WTC11 (cell line): ENCODE data around the gene EXOSC7. TPM values are rescaled to one million over a fixed set of nuclear protein-coding genes. Genes with fewer than 3 reads are reported as not detected.

Experiments used
- ATAC-seq: fragments of 200-7000 bp; cut with Tn5 transposase; 2 replicates; pipeline ENCODE4 v1.10.0; 2021; ENCODE audit warnings: mild to moderate bottlenecking, moderate library complexity
- CTCF ChIA-PET: fragments of 300-600 bp; sonication (Branson Sonifier 250); formaldehyde crosslinking; loops from one replicate; lab custom pipeline; 2021; ENCODE audit warnings: antibody characterized with exemption; lab: Charles Lee
- POLR2A ChIA-PET: fragments of 350-600 bp; sonication (Branson Sonifier 250); formaldehyde crosslinking; loops from one replicate; lab custom pipeline; 2021; ENCODE audit warnings: antibody characterized with exemption; lab: Charles Lee
- DNase-seq: peaks from one replicate; pipeline ENCODE4 v3.0.0; 2021; ENCODE audit warnings: low spot score
- H3K27ac Mint-ChIP-seq: 2 replicates; pipeline ENCODE4 v1.8.0; 2021; ENCODE audit warnings: mixed read lengths
- H3K27me3 Mint-ChIP-seq: 2 replicates; pipeline ENCODE4 v1.8.0; 2021; ENCODE audit warnings: low read depth, mild to moderate bottlenecking, moderate library complexity, mixed read lengths
- H3K36me3 Mint-ChIP-seq: 2 replicates; pipeline ENCODE4 v1.8.0; 2021; ENCODE audit warnings: mixed read lengths
- H3K4me1 Mint-ChIP-seq: 2 replicates; pipeline ENCODE4 v1.8.0; 2022; ENCODE audit warnings: mixed read lengths
- H3K4me3 Mint-ChIP-seq: 2 replicates; pipeline ENCODE4 v1.8.0; 2021; ENCODE audit warnings: mild to moderate bottlenecking, moderate library complexity, mixed read lengths
- H3K9me3 Mint-ChIP-seq: 2 replicates; pipeline ENCODE4 v1.8.0; 2021; ENCODE audit warnings: mixed read lengths
- ATF1 ChIP-seq: sonication (generic); formaldehyde crosslinking; IDR thresholded peaks from 2 replicates; pipeline ENCODE4 v1.8.1; 2023; ENCODE audit warnings: mild to moderate bottlenecking, moderate library complexity, missing genetic modification reagents
- CDX4 ChIP-seq: fragments of 250-450 bp; sonication (Bioruptor Pico); IDR thresholded peaks from 2 replicates; pipeline ENCODE4 v1.9.0; 2021; ENCODE audit warnings: moderate library complexity, mild to moderate bottlenecking, inconsistent platforms, borderline replicate concordance
- ESRRA ChIP-seq: sonication (generic); formaldehyde crosslinking; IDR thresholded peaks from 2 replicates; pipeline ENCODE4 v1.8.1; 2022; ENCODE audit warnings: mild to moderate bottlenecking, missing genetic modification reagents, borderline replicate concordance
- ETV6 ChIP-seq: sonication (generic); formaldehyde crosslinking; IDR thresholded peaks from 2 replicates; pipeline ENCODE4 v1.8.1; 2022; ENCODE audit warnings: mild to moderate bottlenecking, missing genetic modification reagents
- FOXK1 ChIP-seq: sonication (generic); formaldehyde crosslinking; IDR thresholded peaks from 2 replicates; pipeline ENCODE4 v1.8.0; 2022; ENCODE audit warnings: mild to moderate bottlenecking, moderate library complexity, missing genetic modification reagents
- FOXP4 ChIP-seq: sonication (generic); formaldehyde crosslinking; IDR thresholded peaks from 2 replicates; pipeline ENCODE4 v1.8.0; 2022; ENCODE audit warnings: mild to moderate bottlenecking, missing genetic modification reagents
- GABPB1 ChIP-seq: sonication (generic); formaldehyde crosslinking; IDR thresholded peaks from 2 replicates; pipeline ENCODE4 v1.8.1; 2023; ENCODE audit warnings: mild to moderate bottlenecking, missing genetic modification reagents
- GRHL2 ChIP-seq: fragments of 250-450 bp; sonication (Bioruptor Pico); IDR thresholded peaks from 2 replicates; pipeline ENCODE4 v1.8.0; 2022; ENCODE audit warnings: mild to moderate bottlenecking, moderate library complexity; ENCODE audit not compliant: insufficient replicate concordance, severe bottlenecking
- JAZF1 ChIP-seq: fragments of 250-450 bp; sonication (Bioruptor Pico); IDR thresholded peaks from 2 replicates; pipeline ENCODE4 v1.9.0; 2021; ENCODE audit warnings: moderate library complexity, mild to moderate bottlenecking, inconsistent platforms
- MYBL2 ChIP-seq: sonication (generic); formaldehyde crosslinking; IDR thresholded peaks from 2 replicates; pipeline ENCODE4 v1.8.1; 2023; ENCODE audit warnings: mild to moderate bottlenecking, moderate library complexity, missing genetic modification reagents
- NFYB ChIP-seq: sonication (generic); formaldehyde crosslinking; conservative IDR thresholded peaks from 2 replicates; pipeline ENCODE4 v1.8.0; 2022; ENCODE audit warnings: low read depth, missing genetic modification reagents
- TCF7 ChIP-seq: sonication (generic); formaldehyde crosslinking; IDR thresholded peaks from 2 replicates; pipeline ENCODE4 v1.8.0; 2022; ENCODE audit warnings: mild to moderate bottlenecking, low read depth, missing genetic modification reagents, moderate library complexity
- TP53 ChIP-seq: sonication (generic); formaldehyde crosslinking; IDR thresholded peaks from 2 replicates; pipeline ENCODE4 v1.8.1; 2023; ENCODE audit warnings: mild to moderate bottlenecking, missing genetic modification reagents
- USF2 ChIP-seq: sonication (generic); formaldehyde crosslinking; IDR thresholded peaks from 2 replicates; pipeline ENCODE4 v1.8.1; 2023; ENCODE audit warnings: mild to moderate bottlenecking, missing genetic modification reagents, moderate library complexity
- ZMAT4 ChIP-seq: fragments of 250-450 bp; sonication (Bioruptor Pico); IDR thresholded peaks from 2 replicates; pipeline ENCODE4 v1.9.0; 2021; ENCODE audit warnings: mild to moderate bottlenecking
- ZNF138 ChIP-seq: sonication (generic); formaldehyde crosslinking; conservative IDR thresholded peaks from 2 replicates; pipeline ENCODE4 v1.8.1; 2022; ENCODE audit warnings: mild to moderate bottlenecking, moderate library complexity, missing genetic modification reagents
- ZNF671 ChIP-seq: fragments of 250-450 bp; sonication (Bioruptor Pico); IDR thresholded peaks from 2 replicates; pipeline ENCODE4 v1.8.0; 2021; ENCODE audit warnings: mild to moderate bottlenecking
- total RNA-seq: library from RNA; stranded (reverse); gene quantifications from 3 replicates; pipeline ENCODE4 v1.2.3, GENCODE V29; 2021
- TF ChIP-seq, protein P1 (sequence below): sonication (generic); formaldehyde crosslinking; conservative IDR thresholded peaks from 2 replicates; pipeline ENCODE4 v1.8.1; 2023; ENCODE audit warnings: mild to moderate bottlenecking, low read depth, missing genetic modification reagents, moderate library complexity
- TF ChIP-seq, protein P2 (sequence below): sonication (generic); formaldehyde crosslinking; IDR thresholded peaks from 2 replicates; pipeline ENCODE4 v1.8.1; 2022; ENCODE audit warnings: low read depth, missing genetic modification reagents, borderline replicate concordance
- TF ChIP-seq, protein P3 (sequence below): fragments of 250-450 bp; sonication (Bioruptor Pico); IDR thresholded peaks from 2 replicates; pipeline ENCODE4 v1.9.0; 2021; ENCODE audit warnings: mild to moderate bottlenecking, borderline replicate concordance
- TF ChIP-seq, protein P4 (sequence below): sonication (generic); formaldehyde crosslinking; IDR thresholded peaks from 2 replicates; pipeline ENCODE4 v1.8.1; 2023; ENCODE audit warnings: mild to moderate bottlenecking, missing genetic modification reagents

The EXOSC7 gene
- total RNA-seq, 1 experiment from 2014 or later: 85.7 TPM

GRCh38 chr3:45032113-45032512, 56.1 kb downstream of the EXOSC7 start:
- no peak for TF ChIP-seq FOXP4
- TF ChIP-seq, protein P1, sequence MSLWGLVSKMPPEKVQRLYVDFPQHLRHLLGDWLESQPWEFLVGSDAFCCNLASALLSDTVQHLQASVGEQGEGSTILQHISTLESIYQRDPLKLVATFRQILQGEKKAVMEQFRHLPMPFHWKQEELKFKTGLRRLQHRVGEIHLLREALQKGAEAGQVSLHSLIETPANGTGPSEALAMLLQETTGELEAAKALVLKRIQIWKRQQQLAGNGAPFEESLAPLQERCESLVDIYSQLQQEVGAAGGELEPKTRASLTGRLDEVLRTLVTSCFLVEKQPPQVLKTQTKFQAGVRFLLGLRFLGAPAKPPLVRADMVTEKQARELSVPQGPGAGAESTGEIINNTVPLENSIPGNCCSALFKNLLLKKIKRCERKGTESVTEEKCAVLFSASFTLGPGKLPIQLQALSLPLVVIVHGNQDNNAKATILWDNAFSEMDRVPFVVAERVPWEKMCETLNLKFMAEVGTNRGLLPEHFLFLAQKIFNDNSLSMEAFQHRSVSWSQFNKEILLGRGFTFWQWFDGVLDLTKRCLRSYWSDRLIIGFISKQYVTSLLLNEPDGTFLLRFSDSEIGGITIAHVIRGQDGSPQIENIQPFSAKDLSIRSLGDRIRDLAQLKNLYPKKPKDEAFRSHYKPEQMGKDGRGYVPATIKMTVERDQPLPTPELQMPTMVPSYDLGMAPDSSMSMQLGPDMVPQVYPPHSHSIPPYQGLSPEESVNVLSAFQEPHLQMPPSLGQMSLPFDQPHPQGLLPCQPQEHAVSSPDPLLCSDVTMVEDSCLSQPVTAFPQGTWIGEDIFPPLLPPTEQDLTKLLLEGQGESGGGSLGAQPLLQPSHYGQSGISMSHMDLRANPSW (CRISPR knock-in tag): no peak
- TF ChIP-seq ZNF138 (CRISPR knock-in tag): no peak
- TF ChIP-seq GRHL2 (CRISPR knock-in tag): no peak
- no peak for TF ChIP-seq TCF7 (CRISPR knock-in tag)
- TF ChIP-seq NFYB (CRISPR knock-in tag): no peak
- TF ChIP-seq USF2: no peak
- no peak for TF ChIP-seq CDX4 (CRISPR knock-in tag)
- no peak for TF ChIP-seq ZNF671 (CRISPR knock-in tag)
- TF ChIP-seq, protein P2, sequence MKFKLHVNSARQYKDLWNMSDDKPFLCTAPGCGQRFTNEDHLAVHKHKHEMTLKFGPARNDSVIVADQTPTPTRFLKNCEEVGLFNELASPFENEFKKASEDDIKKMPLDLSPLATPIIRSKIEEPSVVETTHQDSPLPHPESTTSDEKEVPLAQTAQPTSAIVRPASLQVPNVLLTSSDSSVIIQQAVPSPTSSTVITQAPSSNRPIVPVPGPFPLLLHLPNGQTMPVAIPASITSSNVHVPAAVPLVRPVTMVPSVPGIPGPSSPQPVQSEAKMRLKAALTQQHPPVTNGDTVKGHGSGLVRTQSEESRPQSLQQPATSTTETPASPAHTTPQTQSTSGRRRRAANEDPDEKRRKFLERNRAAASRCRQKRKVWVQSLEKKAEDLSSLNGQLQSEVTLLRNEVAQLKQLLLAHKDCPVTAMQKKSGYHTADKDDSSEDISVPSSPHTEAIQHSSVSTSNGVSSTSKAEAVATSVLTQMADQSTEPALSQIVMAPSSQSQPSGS (CRISPR knock-in tag): no peak
- no peak for TF ChIP-seq FOXK1 (CRISPR knock-in tag)
- no peak for TF ChIP-seq ZMAT4 (CRISPR knock-in tag)
- TF ChIP-seq ATF1 (CRISPR knock-in tag): no peak
- Mint-ChIP-seq H3K4me1 (peaks cover 15% of the 10 kb centered on the region), H3K36me3 (no peaks in the 10 kb centered on the region), H3K27me3 (peaks cover 58% of the 10 kb centered on the region), H3K4me3 (no peak overlapping the region), H3K9me3 (no peaks in the 10 kb centered on the region), H3K27ac (no peak overlapping the region)
- ChIA-PET CTCF (interaction anchor here (1.3 kb wide), 1 partner anchor 40 kb away, joined by 5 read pairs; no protein-coding TSS in a partner anchor), POLR2A (no interaction called here)
- ATAC-seq: no peak
- no peak for DNase-seq

DNA sequence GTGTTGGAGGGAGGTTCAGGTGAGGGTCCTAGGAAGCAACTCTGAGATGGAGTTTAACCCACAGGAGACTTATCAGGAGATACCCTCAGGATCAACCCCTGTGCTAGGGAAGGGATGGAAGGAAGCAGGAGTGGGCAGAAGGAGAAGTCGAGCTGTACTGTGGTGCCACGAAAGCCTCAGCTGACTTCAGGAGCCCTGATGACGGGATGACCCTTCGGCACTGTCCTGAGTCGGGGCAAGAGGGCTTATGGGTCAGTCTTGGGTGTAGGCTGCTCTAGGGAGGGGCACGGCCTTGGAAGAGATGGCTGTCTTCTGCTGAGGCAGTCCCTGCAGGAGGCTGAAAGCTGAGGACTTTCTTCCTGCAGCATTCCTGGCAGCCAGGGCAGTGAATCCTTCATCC, 57.7 kb downstream of the EXOSC7 start:
- peaks cover 64% of the 10 kb centered on the region for H3K27me3 Mint-ChIP-seq
- no peak for ATAC-seq
- no peaks in the 10 kb centered on the region for H3K9me3 Mint-ChIP-seq
- no peaks in the 10 kb centered on the region for H3K36me3 Mint-ChIP-seq
- ChIA-PET CTCF (interaction anchor here (1.3 kb wide), 1 partner anchor 41 kb away, joined by 3 read pairs; no protein-coding TSS in a partner anchor), POLR2A (no interaction called here)
- H3K27ac Mint-ChIP-seq: no peak overlapping the region
- no peak overlapping the region for H3K4me3 Mint-ChIP-seq
- DNase-seq: no peak
- peaks cover 25% of the 10 kb centered on the region for H3K4me1 Mint-ChIP-seq
- TF ChIP-seq MYBL2 (no peak), ETV6 (CRISPR knock-in tag) (no peak), TP53 (CRISPR knock-in tag) (no peak), JAZF1 (CRISPR knock-in tag) (no peak), ESRRA (CRISPR knock-in tag) (no peak), ZNF138 (CRISPR knock-in tag) (no peak), GABPB1 (no peak)
- TF ChIP-seq, protein P3, sequence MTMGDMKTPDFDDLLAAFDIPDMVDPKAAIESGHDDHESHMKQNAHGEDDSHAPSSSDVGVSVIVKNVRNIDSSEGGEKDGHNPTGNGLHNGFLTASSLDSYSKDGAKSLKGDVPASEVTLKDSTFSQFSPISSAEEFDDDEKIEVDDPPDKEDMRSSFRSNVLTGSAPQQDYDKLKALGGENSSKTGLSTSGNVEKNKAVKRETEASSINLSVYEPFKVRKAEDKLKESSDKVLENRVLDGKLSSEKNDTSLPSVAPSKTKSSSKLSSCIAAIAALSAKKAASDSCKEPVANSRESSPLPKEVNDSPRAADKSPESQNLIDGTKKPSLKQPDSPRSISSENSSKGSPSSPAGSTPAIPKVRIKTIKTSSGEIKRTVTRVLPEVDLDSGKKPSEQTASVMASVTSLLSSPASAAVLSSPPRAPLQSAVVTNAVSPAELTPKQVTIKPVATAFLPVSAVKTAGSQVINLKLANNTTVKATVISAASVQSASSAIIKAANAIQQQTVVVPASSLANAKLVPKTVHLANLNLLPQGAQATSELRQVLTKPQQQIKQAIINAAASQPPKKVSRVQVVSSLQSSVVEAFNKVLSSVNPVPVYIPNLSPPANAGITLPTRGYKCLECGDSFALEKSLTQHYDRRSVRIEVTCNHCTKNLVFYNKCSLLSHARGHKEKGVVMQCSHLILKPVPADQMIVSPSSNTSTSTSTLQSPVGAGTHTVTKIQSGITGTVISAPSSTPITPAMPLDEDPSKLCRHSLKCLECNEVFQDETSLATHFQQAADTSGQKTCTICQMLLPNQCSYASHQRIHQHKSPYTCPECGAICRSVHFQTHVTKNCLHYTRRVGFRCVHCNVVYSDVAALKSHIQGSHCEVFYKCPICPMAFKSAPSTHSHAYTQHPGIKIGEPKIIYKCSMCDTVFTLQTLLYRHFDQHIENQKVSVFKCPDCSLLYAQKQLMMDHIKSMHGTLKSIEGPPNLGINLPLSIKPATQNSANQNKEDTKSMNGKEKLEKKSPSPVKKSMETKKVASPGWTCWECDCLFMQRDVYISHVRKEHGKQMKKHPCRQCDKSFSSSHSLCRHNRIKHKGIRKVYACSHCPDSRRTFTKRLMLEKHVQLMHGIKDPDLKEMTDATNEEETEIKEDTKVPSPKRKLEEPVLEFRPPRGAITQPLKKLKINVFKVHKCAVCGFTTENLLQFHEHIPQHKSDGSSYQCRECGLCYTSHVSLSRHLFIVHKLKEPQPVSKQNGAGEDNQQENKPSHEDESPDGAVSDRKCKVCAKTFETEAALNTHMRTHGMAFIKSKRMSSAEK: no peak
- TF ChIP-seq, protein P4, sequence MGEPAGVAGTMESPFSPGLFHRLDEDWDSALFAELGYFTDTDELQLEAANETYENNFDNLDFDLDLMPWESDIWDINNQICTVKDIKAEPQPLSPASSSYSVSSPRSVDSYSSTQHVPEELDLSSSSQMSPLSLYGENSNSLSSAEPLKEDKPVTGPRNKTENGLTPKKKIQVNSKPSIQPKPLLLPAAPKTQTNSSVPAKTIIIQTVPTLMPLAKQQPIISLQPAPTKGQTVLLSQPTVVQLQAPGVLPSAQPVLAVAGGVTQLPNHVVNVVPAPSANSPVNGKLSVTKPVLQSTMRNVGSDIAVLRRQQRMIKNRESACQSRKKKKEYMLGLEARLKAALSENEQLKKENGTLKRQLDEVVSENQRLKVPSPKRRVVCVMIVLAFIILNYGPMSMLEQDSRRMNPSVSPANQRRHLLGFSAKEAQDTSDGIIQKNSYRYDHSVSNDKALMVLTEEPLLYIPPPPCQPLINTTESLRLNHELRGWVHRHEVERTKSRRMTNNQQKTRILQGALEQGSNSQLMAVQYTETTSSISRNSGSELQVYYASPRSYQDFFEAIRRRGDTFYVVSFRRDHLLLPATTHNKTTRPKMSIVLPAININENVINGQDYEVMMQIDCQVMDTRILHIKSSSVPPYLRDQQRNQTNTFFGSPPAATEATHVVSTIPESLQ (CRISPR knock-in tag): no peak
